ENCODE data around the gene SLC39A7. TPM values are rescaled to one million over a fixed set of nuclear protein-coding genes. Genes with fewer than 3 reads are reported as not detected.

SLC39A7 gene
- total and polyA plus RNA-seq, 7 experiments from 2014 or later: 19.1 to 51.9 (median 24.8) TPM

GRCh38 chr6:33178755-33179475 is 21.8 kb upstream of the SLC39A7 start:
- Mint-ChIP-seq H3K4me1 (peaks cover 14 to 15% (median 15%) of the 10 kb centered on the region in 7 donors), H3K9me3 (peaks cover 0 to 14% (median 11%) of the 10 kb centered on the region in 11 donors), H3K36me3 (peaks cover 0 to 14% (median 10%) of the 10 kb centered on the region in 5 donors), H3K4me3 (no peak overlapping the region), H3K27me3 (no peaks in the 10 kb centered on the region), H3K27ac (no peak overlapping the region)
- no peak overlapping the region for H3K4me3 ChIP-seq (ENCODE audit: low read length)
- intact Hi-C loops (cut with micrococcal nuclease): no loop called here
- ChIA-PET POLR2A (no interaction called here), CTCF (no interaction called here)
- no peaks in the 10 kb centered on the region for H3K9me3 ChIP-seq (ENCODE audit: control insufficient read depth in 2 of 3, low read length in 3 of 3)
- DNase-seq (no peak), ATAC-seq (no peak)
- H3K4me1 ChIP-seq (ENCODE audit: control insufficient read depth in 2 of 2, insufficient read depth in 2 of 2, low read length in 2 of 2): peaks cover 13% of the 10 kb centered on the region in 2 donors
- H3K27ac ChIP-seq (ENCODE audit: low read depth, low read length): no peak overlapping the region
- no peaks in the 10 kb centered on the region for H3K27me3 ChIP-seq (ENCODE audit: control insufficient read depth in 2 of 2, insufficient read depth in 2 of 2, low read length in 2 of 2)
- H3K36me3 ChIP-seq (ENCODE audit: control insufficient read depth in 2 of 3, insufficient read depth in 3 of 3, low read length in 3 of 3): no peaks in the 10 kb centered on the region

GRCh38 chr6:33181141-33181540 is 19.5 kb upstream of the SLC39A7 start:
- intact Hi-C loops (cut with micrococcal nuclease): no loop called here
- ChIA-PET POLR2A (interaction anchor here (1.5 kb wide), 1 partner anchor 27 kb away, joined by 5 read pairs; the partner anchor contains the start of gene RING1), CTCF (no interaction called here)
- ATAC-seq: no peak
- Histone ChIP-seq H3K27me3 (ENCODE audit: control insufficient read depth in 2 of 2, insufficient read depth in 2 of 2, low read length in 2 of 2) (no peaks in the 10 kb centered on the region), H3K4me1 (ENCODE audit: control insufficient read depth in 2 of 2, insufficient read depth in 2 of 2, low read length in 2 of 2) (peaks cover 16 to 23% of the 10 kb centered on the region in 2 donors), H3K27ac (ENCODE audit: low read depth, low read length) (no peak overlapping the region), H3K36me3 (ENCODE audit: control insufficient read depth in 2 of 3, insufficient read depth in 3 of 3, low read length in 3 of 3) (no peaks in the 10 kb centered on the region), H3K9me3 (ENCODE audit: control insufficient read depth in 2 of 3, low read length in 3 of 3) (no peaks in the 10 kb centered on the region), H3K4me3 (ENCODE audit: low read length) (no peak overlapping the region)
- no peak for DNase-seq
- peaks cover 0 to 14% (median 11%) of the 10 kb centered on the region in 11 donors for H3K9me3 Mint-ChIP-seq
- H3K27me3 Mint-ChIP-seq: peaks cover 0 to 6% (median 0%) of the 10 kb centered on the region in 5 donors
- H3K36me3 Mint-ChIP-seq: peaks cover 0 to 20% (median 11%) of the 10 kb centered on the region in 5 donors
- H3K4me3 Mint-ChIP-seq: no peak overlapping the region
- peak overlapping the region in 4 of 9 donors; percentile 7 to 43 (median 24) for H3K27ac Mint-ChIP-seq
- H3K4me1 Mint-ChIP-seq: peaks cover 17 to 25% (median 24%) of the 10 kb centered on the region in 7 donors

- intact Hi-C loops (cut with micrococcal nuclease): loop anchor here (1.0 to 2.0 kb wide), 4 partner anchors 9 to 42 kb away; partner anchors contain the start of genes RXRB (in 2 of the 2), SLC39A7 (in 2 of the 2) and COL11A2 (in 1 of the 2)
- DNase-seq: peak in 1 of 9 donors; percentile 23
- Mint-ChIP-seq H3K27ac (peak overlapping the region; percentile 52 to 94 (median 90)), H3K4me1 (peaks cover 17 to 25% (median 24%) of the 10 kb centered on the region in 7 donors), H3K4me3 (peak overlapping the region; percentile 48 to 79 (median 66)), H3K36me3 (peaks cover 3 to 20% (median 11%) of the 10 kb centered on the region in 5 donors), H3K9me3 (peaks cover 0 to 14% (median 11%) of the 10 kb centered on the region in 11 donors), H3K27me3 (peaks cover 3 to 18% (median 10%) of the 10 kb centered on the region in 5 donors)
- no peak overlapping the region for H3K27ac ChIP-seq (ENCODE audit: low read depth, low read length)
- H3K4me1 ChIP-seq (ENCODE audit: control insufficient read depth in 2 of 2, insufficient read depth in 2 of 2, low read length in 2 of 2): peaks cover 16 to 23% of the 10 kb centered on the region in 2 donors
- no peaks in the 10 kb centered on the region for H3K36me3 ChIP-seq (ENCODE audit: control insufficient read depth in 2 of 3, insufficient read depth in 3 of 3, low read length in 3 of 3)
- ATAC-seq: no peak
- H3K9me3 ChIP-seq (ENCODE audit: control insufficient read depth in 2 of 3, low read length in 3 of 3): no peaks in the 10 kb centered on the region
- peak overlapping the region; percentile 31 for H3K4me3 ChIP-seq (ENCODE audit: low read length)
- H3K27me3 ChIP-seq (ENCODE audit: control insufficient read depth in 2 of 2, insufficient read depth in 2 of 2, low read length in 2 of 2): no peaks in the 10 kb centered on the region
- ChIA-PET CTCF (interaction anchor here (0.7 to 1.7 kb wide), 3 partner anchors 13 to 167 kb away, joined by 3 to 5 read pairs (median 4); no protein-coding TSS in a partner anchor), POLR2A (interaction anchor here (0.6 to 2.5 kb wide), 12 partner anchors 9 to 1518 kb away, joined by 3 to 14 read pairs (median 4); partner anchors contain the start of genes COL11A2, GPANK1, RING1 and RPS18)
Measured at GRCh38 chr6:33183071-33183683, 17.5 kb upstream of the SLC39A7 start.

- ChIA-PET CTCF (no interaction called here), POLR2A (no interaction called here)
- Histone ChIP-seq H3K4me3 (ENCODE audit: low read length) (no peak overlapping the region), H3K36me3 (ENCODE audit: control insufficient read depth in 2 of 3, insufficient read depth in 3 of 3, low read length in 3 of 3) (no peaks in the 10 kb centered on the region), H3K9me3 (ENCODE audit: control insufficient read depth in 2 of 3, low read length in 3 of 3) (no peaks in the 10 kb centered on the region), H3K27ac (ENCODE audit: low read depth, low read length) (no peak overlapping the region), H3K27me3 (ENCODE audit: control insufficient read depth in 2 of 2, insufficient read depth in 2 of 2, low read length in 2 of 2) (no peaks in the 10 kb centered on the region), H3K4me1 (ENCODE audit: control insufficient read depth in 2 of 2, insufficient read depth in 2 of 2, low read length in 2 of 2) (peaks cover 16 to 23% of the 10 kb centered on the region in 2 donors)
- Mint-ChIP-seq H3K27ac (peak overlapping the region in 2 of 9 donors; percentile 82 to 92), H3K4me3 (no peak overlapping the region), H3K36me3 (peaks cover 4 to 24% (median 16%) of the 10 kb centered on the region in 5 donors), H3K4me1 (peaks cover 15 to 25% (median 24%) of the 10 kb centered on the region in 7 donors), H3K9me3 (peaks cover 0 to 14% (median 11%) of the 10 kb centered on the region in 11 donors), H3K27me3 (peaks cover 13 to 32% (median 17%) of the 10 kb centered on the region in 5 donors)
- intact Hi-C loops (cut with micrococcal nuclease): no loop called here
- ATAC-seq (no peak), DNase-seq (no peak)
Measured at GRCh38 chr6:33185190-33185589, 15.5 kb upstream of the SLC39A7 start.

GRCh38 chr6:33185654-33186187 is 14.9 kb upstream of the SLC39A7 start:
- Mint-ChIP-seq H3K27ac (peak overlapping the region in 1 of 9 donors; percentile 18), H3K9me3 (peaks cover 0 to 14% (median 11%) of the 10 kb centered on the region in 11 donors), H3K36me3 (peaks cover 4 to 24% (median 16%) of the 10 kb centered on the region in 5 donors), H3K4me1 (peaks cover 15 to 25% (median 24%) of the 10 kb centered on the region in 7 donors), H3K27me3 (peaks cover 16 to 36% (median 20%) of the 10 kb centered on the region in 5 donors), H3K4me3 (peak overlapping the region in 1 of 10 donors; percentile 22)
- intact Hi-C loops (cut with micrococcal nuclease): no loop called here
- no peaks in the 10 kb centered on the region for H3K27me3 ChIP-seq (ENCODE audit: control insufficient read depth in 2 of 2, insufficient read depth in 2 of 2, low read length in 2 of 2)
- CTCF ChIA-PET: interaction anchor here (1.3 kb wide), 1 partner anchor 12 kb away, joined by 7 read pairs; no protein-coding TSS in a partner anchor
- no peak overlapping the region for H3K4me3 ChIP-seq (ENCODE audit: low read length)
- no peaks in the 10 kb centered on the region for H3K36me3 ChIP-seq (ENCODE audit: control insufficient read depth in 2 of 3, insufficient read depth in 3 of 3, low read length in 3 of 3)
- peaks cover 16 to 23% of the 10 kb centered on the region in 2 donors for H3K4me1 ChIP-seq (ENCODE audit: control insufficient read depth in 2 of 2, insufficient read depth in 2 of 2, low read length in 2 of 2)
- ATAC-seq (no peak), DNase-seq (no peak)
- H3K27ac ChIP-seq (ENCODE audit: low read depth, low read length): no peak overlapping the region
- POLR2A ChIA-PET: interaction anchor here (1.4 kb wide), 1 partner anchor 14 kb away, joined by 3 read pairs; no protein-coding TSS in a partner anchor
- no peaks in the 10 kb centered on the region for H3K9me3 ChIP-seq (ENCODE audit: control insufficient read depth in 2 of 3, low read length in 3 of 3)

GRCh38 chr6:33187809-33188208 is 12.9 kb upstream of the SLC39A7 start:
- H3K27ac ChIP-seq (ENCODE audit: low read depth, low read length): no peak overlapping the region

More at GRCh38 chr6:33187809-33188208, 12.9 kb upstream of the SLC39A7 start:
- no peaks in the 10 kb centered on the region for H3K36me3 ChIP-seq (ENCODE audit: control insufficient read depth in 2 of 3, insufficient read depth in 3 of 3, low read length in 3 of 3)
- H3K36me3 Mint-ChIP-seq: peaks cover 4 to 24% (median 15%) of the 10 kb centered on the region in 5 donors
- H3K4me1 Mint-ChIP-seq: peaks cover 19 to 31% (median 27%) of the 10 kb centered on the region in 7 donors
- intact Hi-C loops (cut with micrococcal nuclease): no loop called here
- no peak overlapping the region for H3K4me3 ChIP-seq (ENCODE audit: low read length)
- H3K4me1 ChIP-seq (ENCODE audit: control insufficient read depth in 2 of 2, insufficient read depth in 2 of 2, low read length in 2 of 2): peaks cover 14 to 27% of the 10 kb centered on the region in 2 donors
- H3K27ac Mint-ChIP-seq: no peak overlapping the region
- H3K27me3 Mint-ChIP-seq: peaks cover 23 to 49% (median 26%) of the 10 kb centered on the region in 5 donors
- POLR2A ChIA-PET: no interaction called here
- peaks cover 0 to 11% (median 9%) of the 10 kb centered on the region in 11 donors for H3K9me3 Mint-ChIP-seq
- no peak overlapping the region for H3K4me3 Mint-ChIP-seq
- H3K9me3 ChIP-seq (ENCODE audit: control insufficient read depth in 2 of 3, low read length in 3 of 3): no peaks in the 10 kb centered on the region
- ATAC-seq (no peak), DNase-seq (no peak)
- CTCF ChIA-PET: no interaction called here
- H3K27me3 ChIP-seq (ENCODE audit: control insufficient read depth in 2 of 2, insufficient read depth in 2 of 2, low read length in 2 of 2): peaks cover 0 to 3% of the 10 kb centered on the region in 2 donors

Measured in naive thymus-derived CD4-positive, alpha-beta T cell (primary cell).